NB4 (cell line): ENCODE results near the gene IAH1.

ENCODE experiments used
- CTCF ChIP-seq: IDR thresholded peaks from one replicate; pipeline ENCODE4 v1.5.1; 2012; ENCODE audit warnings: low read depth, low read length
- MAX ChIP-seq: IDR thresholded peaks from 2 replicates; pipeline ENCODE4 v1.6.1; 2011; ENCODE audit warnings: low read depth, low read length
- MYC ChIP-seq: IDR thresholded peaks from 2 replicates; pipeline ENCODE4 v1.6.1; 2011; ENCODE audit warnings: low read depth, low read length
- POLR2A ChIP-seq: IDR thresholded peaks from 2 replicates; pipeline ENCODE4 v1.6.1; 2011; ENCODE audit warnings: mild to moderate bottlenecking; ENCODE audit not compliant: insufficient read length; ENCODE audit errors: extremely low read depth

GRCh38 chr2:9478526-9478925 lies 4.2 kb downstream of the IAH1 start:
- TF ChIP-seq MAX (no peak), CTCF (no peak), POLR2A (no peak), MYC (no peak)
